Coronary artery (tissue), 2 donors: ENCODE results near the gene CARD9.

ENCODE experiments used
- DNase-seq: peaks from one replicate; pipeline ENCODE4 v3.0.0-alpha.2; 2017; ENCODE audit warnings: low spot score
- H3K27ac ChIP-seq, 2 donors: fragments of 200-600 bp; sonication (generic); one replicate each; pipeline ENCODE4 v1.5.1; 2016 to 2019
- H3K4me3 ChIP-seq: fragments of 200-600 bp; sonication (generic); 2 replicates; pipeline ENCODE4 v1.5.1; 2016; ENCODE audit warnings: mild to moderate bottlenecking, moderate library complexity
- TF ChIP-seq, protein P1 (sequence below): fragments of 200-600 bp; sonication (generic); IDR thresholded peaks from one replicate; pipeline ENCODE4 v1.5.1; 2019; ENCODE audit warnings: antibody characterized with exemption

The CARD9 gene

DNA sequence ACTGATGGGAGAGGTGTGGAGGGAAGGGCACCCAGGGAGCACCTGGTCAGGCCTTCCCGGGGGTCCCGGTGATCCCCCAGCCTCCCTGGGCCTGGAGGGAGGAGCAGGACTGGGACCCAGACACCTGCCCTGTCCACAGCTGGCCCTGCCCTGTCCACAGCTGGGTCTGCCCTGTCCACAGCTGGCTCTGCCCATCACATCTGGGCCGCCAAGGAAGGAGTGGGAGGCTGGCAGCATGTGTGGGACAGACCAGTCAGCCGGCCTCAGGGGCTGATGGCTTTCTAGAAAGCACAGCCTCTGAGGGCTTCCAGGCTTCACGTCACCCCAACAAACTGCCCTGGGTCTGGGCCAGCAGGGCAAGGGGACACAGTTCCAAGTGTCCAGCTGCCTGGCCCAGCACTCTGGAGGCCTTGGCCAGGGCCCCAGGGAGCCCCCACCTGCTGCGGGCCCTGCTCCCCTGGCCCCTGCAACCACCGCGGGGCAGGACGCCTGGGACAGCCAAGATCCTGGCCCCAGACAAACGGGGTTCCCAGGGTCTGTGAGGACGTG, 22.1 kb downstream of the CARD9 start:
- DNase-seq = no peak
- H3K4me3 ChIP-seq = no peak overlapping the region

DNA sequence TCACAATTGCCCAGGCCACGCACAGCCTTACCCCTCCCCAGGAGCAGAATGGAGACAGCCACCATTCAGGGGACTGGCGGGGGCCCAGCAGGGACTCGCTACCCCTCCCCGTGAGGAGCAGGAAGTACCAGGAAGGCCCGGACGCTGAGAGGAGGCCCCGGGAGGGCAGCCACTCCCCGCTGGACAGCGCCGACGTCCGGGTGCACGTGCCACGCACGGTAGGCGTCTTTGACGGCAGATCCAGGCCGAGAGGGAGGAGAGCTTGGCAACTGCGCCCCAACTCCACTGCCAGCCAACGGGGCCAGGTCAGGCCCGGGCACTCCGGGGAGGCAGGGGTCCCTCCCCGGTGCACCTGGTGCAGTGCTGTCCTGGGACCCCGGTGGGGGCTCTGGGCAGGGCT, 23.9 kb downstream of the CARD9 start:
- DNase-seq = no peak
- Histone ChIP-seq H3K27ac (no peak overlapping the region), H3K4me3 (no peak overlapping the region)
- TF ChIP-seq, protein P1, sequence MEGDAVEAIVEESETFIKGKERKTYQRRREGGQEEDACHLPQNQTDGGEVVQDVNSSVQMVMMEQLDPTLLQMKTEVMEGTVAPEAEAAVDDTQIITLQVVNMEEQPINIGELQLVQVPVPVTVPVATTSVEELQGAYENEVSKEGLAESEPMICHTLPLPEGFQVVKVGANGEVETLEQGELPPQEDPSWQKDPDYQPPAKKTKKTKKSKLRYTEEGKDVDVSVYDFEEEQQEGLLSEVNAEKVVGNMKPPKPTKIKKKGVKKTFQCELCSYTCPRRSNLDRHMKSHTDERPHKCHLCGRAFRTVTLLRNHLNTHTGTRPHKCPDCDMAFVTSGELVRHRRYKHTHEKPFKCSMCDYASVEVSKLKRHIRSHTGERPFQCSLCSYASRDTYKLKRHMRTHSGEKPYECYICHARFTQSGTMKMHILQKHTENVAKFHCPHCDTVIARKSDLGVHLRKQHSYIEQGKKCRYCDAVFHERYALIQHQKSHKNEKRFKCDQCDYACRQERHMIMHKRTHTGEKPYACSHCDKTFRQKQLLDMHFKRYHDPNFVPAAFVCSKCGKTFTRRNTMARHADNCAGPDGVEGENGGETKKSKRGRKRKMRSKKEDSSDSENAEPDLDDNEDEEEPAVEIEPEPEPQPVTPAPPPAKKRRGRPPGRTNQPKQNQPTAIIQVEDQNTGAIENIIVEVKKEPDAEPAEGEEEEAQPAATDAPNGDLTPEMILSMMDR = no peak

More for the DNA sequence above, 22.1 kb downstream of the CARD9 start:
- TF ChIP-seq, protein P1 = no peak
- no peak overlapping the region for H3K27ac ChIP-seq

DNA sequence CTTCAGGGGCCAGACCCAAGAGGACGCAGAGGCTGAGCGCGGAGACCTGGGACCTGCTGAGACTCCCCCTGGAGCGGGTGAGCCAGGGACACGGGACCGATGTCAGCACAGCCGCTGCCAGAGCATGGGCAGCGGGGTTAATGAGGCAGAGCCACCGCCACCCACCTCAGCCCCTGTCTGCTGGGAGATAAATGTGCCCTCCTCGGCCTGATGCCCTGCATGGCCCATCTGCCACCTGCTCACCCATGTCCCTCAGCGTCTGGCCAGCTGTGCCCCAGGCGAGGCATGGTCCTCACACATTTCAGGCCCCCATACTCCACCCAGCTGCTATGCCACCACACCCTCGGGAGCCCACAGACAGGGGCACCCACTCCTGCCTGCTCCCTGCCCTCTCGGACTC, 24.8 kb downstream of the CARD9 start:
- Histone ChIP-seq H3K27ac (no peak overlapping the region), H3K4me3 (no peak overlapping the region)
- DNase-seq = no peak
- TF ChIP-seq, protein P1 = no peak

DNA sequence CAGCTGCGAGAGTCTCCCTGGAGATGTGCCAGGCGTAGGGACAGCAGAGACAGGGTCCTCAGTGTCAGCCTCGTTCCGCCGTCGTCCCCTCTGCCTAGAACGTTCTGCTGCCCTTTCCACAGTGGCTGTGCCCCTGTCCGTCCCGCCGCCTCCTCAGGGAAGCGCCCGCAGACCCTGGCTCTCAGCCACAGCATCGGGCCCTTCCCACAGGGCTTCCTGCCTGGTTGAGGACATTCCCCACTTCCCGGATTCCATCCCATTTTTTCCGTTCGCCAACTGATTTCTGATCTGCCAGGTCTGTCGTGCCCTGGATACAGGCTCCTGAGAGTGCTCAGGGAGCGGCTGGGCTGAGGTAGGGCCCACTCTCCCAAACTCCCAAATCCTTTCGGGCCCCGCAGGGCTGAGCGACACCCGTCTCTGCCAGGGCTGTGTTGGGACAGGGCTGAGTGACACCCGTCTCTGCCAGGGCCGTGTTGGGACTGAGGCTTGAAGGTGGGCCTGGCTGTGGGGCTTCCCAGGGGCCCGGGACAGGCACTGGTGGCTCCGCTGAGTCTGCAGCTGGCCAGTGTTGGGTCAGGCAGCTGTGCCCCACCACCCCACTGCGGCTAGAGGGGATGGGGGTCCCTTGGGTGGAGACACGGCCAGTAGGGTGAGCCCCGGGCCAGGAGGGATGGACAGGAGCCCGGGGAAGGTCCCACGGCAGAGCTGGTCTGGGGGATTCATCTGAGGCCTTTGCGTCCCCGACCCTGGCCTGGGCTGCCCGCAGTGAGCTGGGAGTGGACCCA, 25.8 kb downstream of the CARD9 start:
- Histone ChIP-seq H3K27ac (peak overlapping the region in 1 of 2 donors; percentile 90), H3K4me3 (peak overlapping the region; percentile 30)
- TF ChIP-seq, protein P1 = no peak
- DNase-seq = no peak

GRCh38 chr9:136346927-136347465, 26.5 kb downstream of the CARD9 start:
- Histone ChIP-seq H3K27ac (peak overlapping the region in 1 of 2 donors; percentile 90), H3K4me3 (peak overlapping the region; percentile 30)
- no peak for DNase-seq
- TF ChIP-seq, protein P1 = no peak

GRCh38 chr9:136346157-136346481, 27.4 kb downstream of the CARD9 start:
- H3K4me3 ChIP-seq = peak overlapping the region; percentile 67
- peak overlapping the region; percentile 15 to 90 for H3K27ac ChIP-seq
- TF ChIP-seq, protein P1 = no peak
- no peak for DNase-seq
